HepG2 (cell line): ENCODE results near the gene RMRP. TPM values are rescaled to one million over a fixed set of nuclear protein-coding genes. Genes with fewer than 3 reads are reported as not detected.

Experiments
- AGO2 ChIP-seq: fragments of 200-400 bp; formaldehyde crosslinking; optimal IDR thresholded peaks from 2 replicates; pipeline ENCODE3; 2017; ENCODE audit warnings: mild to moderate bottlenecking, low read depth, low read length, moderate library complexity
- BRD4 ChIP-seq: sonication (generic); formaldehyde crosslinking; IDR thresholded peaks from 2 replicates; pipeline ENCODE4 v1.4.0; 2020; ENCODE audit warnings: missing genetic modification reagents
- CCAR2 ChIP-seq: fragments of 200-400 bp; formaldehyde crosslinking; optimal IDR thresholded peaks from 2 replicates; pipeline ENCODE3; 2018; ENCODE audit warnings: low read depth, mild to moderate bottlenecking, low read length, moderate library complexity
- HCFC1 ChIP-seq: fragments of 150-350 bp; IDR thresholded peaks from 2 replicates; pipeline ENCODE4 v1.6.1; 2014; ENCODE audit warnings: low read depth, low read length
- HOMEZ ChIP-seq: IDR thresholded peaks from 2 replicates; pipeline ENCODE4 v1.6.1; 2016; ENCODE audit warnings: low read depth
- KLF13 ChIP-seq: sonication (generic); formaldehyde crosslinking; IDR thresholded peaks from 2 replicates; pipeline ENCODE4 v1.4.0; 2020; ENCODE audit warnings: mild to moderate bottlenecking, missing genetic modification reagents
- KLF16 ChIP-seq, 2 experiments: sonication (generic) in 1 of 2; formaldehyde crosslinking in 1 of 2; IDR thresholded peaks; 2 replicates each; pipeline versions ENCODE4 v1.6.1 to v1.8.0; 2016 to 2023; ENCODE audit warnings: missing genetic modification reagents in 2 of 2, missing compliant biosample characterization in 1 of 2
- KLF6 ChIP-seq: IDR thresholded peaks from 2 replicates; pipeline ENCODE4 v1.8.0; 2016; ENCODE audit warnings: missing biosample characterization, missing genetic modification reagents
- MBD4 ChIP-seq: IDR thresholded peaks from 2 replicates; pipeline ENCODE4 v1.6.1; 2012; ENCODE audit warnings: low read length, inconsistent platforms, borderline replicate concordance
- MIER2 ChIP-seq: IDR thresholded peaks from 2 replicates; pipeline ENCODE4 v1.6.1; 2016; ENCODE audit warnings: missing biosample characterization, missing genetic modification reagents
- NONO ChIP-seq, 2 experiments: fragments of 450-650 bp in 1 of 2; sonication (generic) in 1 of 2; formaldehyde crosslinking in 1 of 2; IDR thresholded peaks in 1 of 2; conservative IDR thresholded peaks in 1 of 2; 2 replicates each; pipeline versions ENCODE4 v1.6.1 to v1.8.0; 2017 to 2022; ENCODE audit warnings: mild to moderate bottlenecking in 1 of 2, missing genetic modification reagents in 1 of 2, moderate library complexity in 1 of 2
- POLR2A ChIP-seq, 2 experiments: IDR thresholded peaks; 2 replicates each; pipeline ENCODE4 v1.6.1; 2011; ENCODE audit warnings: low read depth in 2 of 2, low read length in 2 of 2, mild to moderate bottlenecking in 1 of 2, moderate library complexity in 1 of 2; ENCODE audit not compliant: insufficient read depth in 1 of 2
- SP1 ChIP-seq, 2 experiments: fragments of 450-650 bp in 1 of 2; sonication (generic) in 1 of 2; formaldehyde crosslinking in 1 of 2; IDR thresholded peaks; 2 replicates each; pipeline versions ENCODE4 v1.4.0 to v1.6.1; 2016 to 2020; ENCODE audit warnings: missing genetic modification reagents in 1 of 2
- TGIF2 ChIP-seq: IDR thresholded peaks from 2 replicates; pipeline ENCODE4 v1.6.1; 2016; ENCODE audit warnings: control low read depth, missing compliant biosample characterization
- ZFP41 ChIP-seq: sonication (generic); formaldehyde crosslinking; IDR thresholded peaks from 2 replicates; pipeline ENCODE4 v1.4.0; 2020; ENCODE audit warnings: mild to moderate bottlenecking, missing genetic modification reagents, borderline replicate concordance
- ZNF138 ChIP-seq: sonication (generic); formaldehyde crosslinking; IDR thresholded peaks from 2 replicates; pipeline ENCODE4 v1.5.0; 2020; ENCODE audit warnings: mild to moderate bottlenecking, low read depth, missing genetic modification reagents
- ZNF292 ChIP-seq: sonication (generic); formaldehyde crosslinking; IDR thresholded peaks from 2 replicates; pipeline ENCODE4 v1.8.1; 2022; ENCODE audit warnings: mild to moderate bottlenecking, low read depth, missing genetic modification reagents, borderline replicate concordance
- ZNF777 ChIP-seq: sonication (generic); formaldehyde crosslinking; IDR thresholded peaks from 2 replicates; pipeline ENCODE4 v1.4.0; 2020; ENCODE audit warnings: missing genetic modification reagents
- ZSCAN30 ChIP-seq: sonication (generic); formaldehyde crosslinking; IDR thresholded peaks from 2 replicates; pipeline ENCODE4 v1.5.0; 2020; ENCODE audit warnings: mild to moderate bottlenecking, missing genetic modification reagents
- polyA plus RNA-seq, 8 experiments: library from polyadenylated mRNA; depleted of rRNA in 3 of 8; stranded (reverse) in 7 of 8; unstranded in 1 of 8; fragments of >200 nt; fragmentation: Illumina TruSeq in 4 of 8; extraction: Trizol in 4 of 8; gene quantifications; 2 replicates each; pipeline versions ENCODE4 v1.2.1 to v1.2.3, GENCODE V29; 2011 to 2016; ENCODE audit warnings: low read depth in 4 of 8, missing spikeins in 1 of 8, mixed read lengths in 1 of 8; ENCODE audit not compliant: insufficient read depth in 1 of 8
- total RNA-seq, 5 experiments: library from RNA; depleted of rRNA; stranded (reverse); fragments of >200 nt; fragmentation: Illumina TruSeq; extraction: Trizol; gene quantifications; 2 replicates each; pipeline ENCODE4 v1.2.3, GENCODE V29; 2016; ENCODE audit warnings: low read depth in 1 of 5
- TF ChIP-seq, protein P1 (sequence below): sonication (generic); formaldehyde crosslinking; conservative IDR thresholded peaks from 2 replicates; pipeline ENCODE4 v1.4.0; 2020; ENCODE audit warnings: missing genetic modification reagents
- TF ChIP-seq, protein P2 (sequence below): sonication (generic); formaldehyde crosslinking; IDR thresholded peaks from 2 replicates; pipeline ENCODE4 v1.4.0; 2020; ENCODE audit warnings: missing genetic modification reagents
- TF ChIP-seq, protein P3 (sequence below): sonication (generic); formaldehyde crosslinking; IDR thresholded peaks from 2 replicates; pipeline ENCODE4 v1.8.1; 2023; ENCODE audit warnings: missing genetic modification reagents, inconsistent platforms, borderline replicate concordance
- TF ChIP-seq, protein P4 (sequence below): sonication (generic); formaldehyde crosslinking; IDR thresholded peaks from 2 replicates; pipeline ENCODE4 v1.4.0; 2020; ENCODE audit warnings: missing genetic modification reagents

Gene RMRP
- total and polyA plus RNA-seq, 2 of the 13 experiments (the other 11 are each of a cell fraction or from before 2014, with no cell fraction given) = 51.4 to 4,025 TPM

DNA sequence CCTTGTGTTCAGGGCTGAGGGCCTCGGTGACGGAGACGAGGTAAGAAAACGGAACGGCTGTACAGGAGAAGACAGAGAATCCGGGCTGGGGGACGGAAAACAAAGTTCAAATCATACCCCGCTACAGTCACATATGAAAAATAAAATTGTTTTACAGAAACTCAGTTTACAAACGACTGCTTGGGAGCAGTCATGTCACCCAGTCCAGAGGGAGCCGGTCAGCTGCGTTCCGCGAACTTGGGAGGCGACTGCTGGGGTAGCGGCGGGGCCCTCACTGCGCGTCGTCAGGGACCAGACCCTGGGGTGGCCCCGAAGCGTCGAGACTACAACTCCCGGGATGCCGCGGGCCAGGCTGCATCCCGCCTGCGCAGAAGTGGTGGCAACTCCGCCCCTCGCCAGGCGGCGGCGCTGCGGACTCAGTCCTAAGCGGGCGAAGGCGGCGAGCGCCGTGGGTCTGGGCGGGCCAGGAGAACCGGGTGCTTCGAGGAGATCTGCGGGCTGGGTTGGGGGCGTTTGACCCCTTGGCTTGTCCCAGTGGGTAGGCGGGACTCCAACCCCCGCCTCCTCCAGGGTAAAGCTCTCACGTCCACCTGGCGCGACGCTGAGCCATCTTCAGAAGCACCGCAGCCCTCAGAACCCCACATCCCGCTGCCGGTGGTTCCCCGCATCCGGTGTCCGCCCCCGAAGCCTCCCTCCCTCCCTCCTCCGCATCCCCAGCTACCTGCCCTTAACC, 11.1 kb downstream of the RMRP start (continued):
- TF ChIP-seq, protein P1, sequence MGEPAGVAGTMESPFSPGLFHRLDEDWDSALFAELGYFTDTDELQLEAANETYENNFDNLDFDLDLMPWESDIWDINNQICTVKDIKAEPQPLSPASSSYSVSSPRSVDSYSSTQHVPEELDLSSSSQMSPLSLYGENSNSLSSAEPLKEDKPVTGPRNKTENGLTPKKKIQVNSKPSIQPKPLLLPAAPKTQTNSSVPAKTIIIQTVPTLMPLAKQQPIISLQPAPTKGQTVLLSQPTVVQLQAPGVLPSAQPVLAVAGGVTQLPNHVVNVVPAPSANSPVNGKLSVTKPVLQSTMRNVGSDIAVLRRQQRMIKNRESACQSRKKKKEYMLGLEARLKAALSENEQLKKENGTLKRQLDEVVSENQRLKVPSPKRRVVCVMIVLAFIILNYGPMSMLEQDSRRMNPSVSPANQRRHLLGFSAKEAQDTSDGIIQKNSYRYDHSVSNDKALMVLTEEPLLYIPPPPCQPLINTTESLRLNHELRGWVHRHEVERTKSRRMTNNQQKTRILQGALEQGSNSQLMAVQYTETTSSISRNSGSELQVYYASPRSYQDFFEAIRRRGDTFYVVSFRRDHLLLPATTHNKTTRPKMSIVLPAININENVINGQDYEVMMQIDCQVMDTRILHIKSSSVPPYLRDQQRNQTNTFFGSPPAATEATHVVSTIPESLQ (CRISPR knock-in tag) = no peak
- TF ChIP-seq ZFP41 (CRISPR knock-in tag) = 0 out of 2 replicates have a peak, but pooled peaks have one; percentile 41
- TF ChIP-seq KLF13 = no peak
- no peak for TF ChIP-seq MBD4
- TF ChIP-seq MIER2 (CRISPR knock-in tag) = no peak
- TF ChIP-seq HCFC1 = peak; percentile 88
- no peak; the same call in 1 of the 2 replicates for TF ChIP-seq ZSCAN30 (CRISPR knock-in tag)
- TF ChIP-seq HOMEZ (CRISPR knock-in tag) = no peak
- no peak for TF ChIP-seq AGO2
- TF ChIP-seq, protein P2, sequence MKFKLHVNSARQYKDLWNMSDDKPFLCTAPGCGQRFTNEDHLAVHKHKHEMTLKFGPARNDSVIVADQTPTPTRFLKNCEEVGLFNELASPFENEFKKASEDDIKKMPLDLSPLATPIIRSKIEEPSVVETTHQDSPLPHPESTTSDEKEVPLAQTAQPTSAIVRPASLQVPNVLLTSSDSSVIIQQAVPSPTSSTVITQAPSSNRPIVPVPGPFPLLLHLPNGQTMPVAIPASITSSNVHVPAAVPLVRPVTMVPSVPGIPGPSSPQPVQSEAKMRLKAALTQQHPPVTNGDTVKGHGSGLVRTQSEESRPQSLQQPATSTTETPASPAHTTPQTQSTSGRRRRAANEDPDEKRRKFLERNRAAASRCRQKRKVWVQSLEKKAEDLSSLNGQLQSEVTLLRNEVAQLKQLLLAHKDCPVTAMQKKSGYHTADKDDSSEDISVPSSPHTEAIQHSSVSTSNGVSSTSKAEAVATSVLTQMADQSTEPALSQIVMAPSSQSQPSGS (CRISPR knock-in tag) = no peak
- no peak for TF ChIP-seq CCAR2
- no peak for TF ChIP-seq SP1 (IDR thresholded peaks at IDR 0.05)
- TF ChIP-seq SP1 (CRISPR knock-in tag; IDR thresholded peaks at IDR 0.05) = no peak
- TF ChIP-seq KLF16 (CRISPR knock-in tag; IDR thresholded peaks at IDR 0.05) = no peak; a peak in 1 of 4 replicates
- no peak for TF ChIP-seq ZNF138 (CRISPR knock-in tag)
- TF ChIP-seq TGIF2 (CRISPR knock-in tag) = no peak
- TF ChIP-seq, protein P3, sequence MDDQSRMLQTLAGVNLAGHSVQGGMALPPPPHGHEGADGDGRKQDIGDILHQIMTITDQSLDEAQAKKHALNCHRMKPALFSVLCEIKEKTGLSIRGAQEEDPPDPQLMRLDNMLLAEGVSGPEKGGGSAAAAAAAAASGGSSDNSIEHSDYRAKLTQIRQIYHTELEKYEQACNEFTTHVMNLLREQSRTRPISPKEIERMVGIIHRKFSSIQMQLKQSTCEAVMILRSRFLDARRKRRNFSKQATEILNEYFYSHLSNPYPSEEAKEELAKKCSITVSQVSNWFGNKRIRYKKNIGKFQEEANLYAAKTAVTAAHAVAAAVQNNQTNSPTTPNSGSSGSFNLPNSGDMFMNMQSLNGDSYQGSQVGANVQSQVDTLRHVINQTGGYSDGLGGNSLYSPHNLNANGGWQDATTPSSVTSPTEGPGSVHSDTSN (CRISPR knock-in tag) = no peak
- TF ChIP-seq BRD4 = no peak; the same call in 1 of the 2 replicates
- TF ChIP-seq KLF6 = no peak
- TF ChIP-seq ZNF292 = no peak
- TF ChIP-seq, protein P4, sequence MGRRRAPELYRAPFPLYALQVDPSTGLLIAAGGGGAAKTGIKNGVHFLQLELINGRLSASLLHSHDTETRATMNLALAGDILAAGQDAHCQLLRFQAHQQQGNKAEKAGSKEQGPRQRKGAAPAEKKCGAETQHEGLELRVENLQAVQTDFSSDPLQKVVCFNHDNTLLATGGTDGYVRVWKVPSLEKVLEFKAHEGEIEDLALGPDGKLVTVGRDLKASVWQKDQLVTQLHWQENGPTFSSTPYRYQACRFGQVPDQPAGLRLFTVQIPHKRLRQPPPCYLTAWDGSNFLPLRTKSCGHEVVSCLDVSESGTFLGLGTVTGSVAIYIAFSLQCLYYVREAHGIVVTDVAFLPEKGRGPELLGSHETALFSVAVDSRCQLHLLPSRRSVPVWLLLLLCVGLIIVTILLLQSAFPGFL (CRISPR knock-in tag) = no peak
- peak; percentile 65; the same call in 1 of the 2 replicates for TF ChIP-seq ZNF777 (CRISPR knock-in tag)
- TF ChIP-seq POLR2A (IDR thresholded peaks at IDR 0.05; ENCODE audit: insufficient read depth in 1 of 2, low read depth in 2 of 2, low read length in 2 of 2) = peak; percentile 64 to 81
- TF ChIP-seq NONO (IDR thresholded peaks at IDR 0.05) = no peak
- peak; percentile 58; the same call in 1 of the 2 replicates for TF ChIP-seq NONO (CRISPR knock-in tag; conservative IDR thresholded peaks at IDR 0.05)
